ENCODE results near the gene DIP2A. TPM values are rescaled to one million over a fixed set of nuclear protein-coding genes. Genes with fewer than 3 reads are reported as not detected.

Gene DIP2A
- polyA plus RNA-seq, 1 donor (not counting 4 experiments of a cell fraction or from before 2014, with no cell fraction given), result 41.6 TPM

DNA sequence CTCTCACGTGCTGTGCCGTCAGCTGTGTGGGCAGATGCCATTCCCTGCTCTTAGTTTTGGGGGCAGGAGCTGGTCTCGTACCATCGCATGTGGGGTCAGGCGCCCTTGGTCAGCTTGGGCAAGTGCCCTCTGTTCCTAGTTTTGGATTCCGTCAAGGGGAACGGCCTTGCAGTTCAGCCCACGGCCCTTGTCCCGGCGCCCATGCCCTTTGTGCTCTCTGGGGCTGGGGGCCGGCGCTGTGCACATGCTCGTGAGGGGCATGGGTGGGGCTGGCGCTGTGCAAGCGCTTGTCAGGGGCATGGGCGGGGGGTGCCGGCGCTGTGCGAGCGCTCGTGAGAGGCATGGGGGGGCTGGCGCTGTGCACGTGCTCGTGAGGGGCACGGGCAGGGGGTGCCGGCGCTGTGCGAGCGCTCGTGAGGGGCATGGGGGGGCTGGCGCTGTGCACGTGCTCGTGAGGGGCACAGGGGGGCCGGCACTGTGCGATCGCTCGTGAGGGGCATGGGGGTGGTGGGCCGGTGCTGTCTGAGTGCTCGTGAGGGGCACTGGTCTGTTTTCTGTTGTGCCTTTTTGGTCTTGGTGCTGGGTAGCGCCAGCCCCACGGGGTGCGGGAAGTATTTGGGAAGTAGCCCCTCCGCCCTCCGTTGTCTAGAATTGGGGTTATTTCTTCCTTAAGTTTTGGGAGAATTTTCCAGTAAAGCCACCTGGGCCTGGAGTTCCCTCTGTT is 29.5 kb upstream of the DIP2A start:
- Histone ChIP-seq H4K20me1 (ENCODE audit: control insufficient read depth, extremely low read depth, insufficient read depth, low read length) (no peaks in the 10 kb centered on the region), H3K27me3 (ENCODE audit: control insufficient read depth, extremely low read depth, insufficient read depth, low read length) (no peaks in the 10 kb centered on the region), H3K4me1 (ENCODE audit: control insufficient read depth, extremely low read depth, insufficient read depth, low read length) (no peaks in the 10 kb centered on the region), H3K27ac (ENCODE audit: control insufficient read depth, insufficient read depth, low read length) (no peak overlapping the region), H3K9ac (ENCODE audit: control insufficient read depth, extremely low read depth, insufficient read depth, low read length) (no peak overlapping the region), H2AFZ (ENCODE audit: control insufficient read depth, low read length) (no peak overlapping the region), H3K36me3 (ENCODE audit: control insufficient read depth in 2 of 2, extremely low read depth in 1 of 2, insufficient read depth in 2 of 2, low read length in 2 of 2) (peaks cover 28 to 34% of the 10 kb centered on the region in 2 experiments), H3K4me3 (ENCODE audit: control insufficient read depth in 2 of 3, extremely low read depth in 1 of 3, insufficient read depth in 2 of 3, low read depth in 1 of 3, low read length in 3 of 3) (no peak overlapping the region), H3K9me3 (ENCODE audit: control insufficient read depth, low read depth, low read length) (no peaks in the 10 kb centered on the region), H3K79me2 (ENCODE audit: control insufficient read depth, insufficient read depth, low read length) (no peaks in the 10 kb centered on the region), H3K4me2 (ENCODE audit: control insufficient read depth, extremely low read depth, insufficient read depth, low read depth, low read length) (no peak overlapping the region), H3K9me1 (ENCODE audit: control insufficient read depth, extremely low read depth, insufficient read depth, low read length) (no peaks in the 10 kb centered on the region)
- TF ChIP-seq EZH2 (IDR thresholded peaks at IDR 0.05; ENCODE audit: low read length) (no peak), CTCF (optimal IDR thresholded peaks at IDR 0.05 in 1 of 3, IDR thresholded peaks at IDR 0.05 in 1 of 3, conservative IDR thresholded peaks at IDR 0.05 in 1 of 3; ENCODE audit: extremely low read depth in 1 of 3, insufficient read depth in 2 of 3, low read length in 3 of 3) (no peak)
- FAIRE-seq (no peak), DNase-seq (ENCODE audit: low read depth, low spot score) (no peak)
- dilution Hi-C loops (cut with MboI; ENCODE audit: extremely low pct_ligation_motif_present, low sequenced_read_pairs), result no loop called here

DNA sequence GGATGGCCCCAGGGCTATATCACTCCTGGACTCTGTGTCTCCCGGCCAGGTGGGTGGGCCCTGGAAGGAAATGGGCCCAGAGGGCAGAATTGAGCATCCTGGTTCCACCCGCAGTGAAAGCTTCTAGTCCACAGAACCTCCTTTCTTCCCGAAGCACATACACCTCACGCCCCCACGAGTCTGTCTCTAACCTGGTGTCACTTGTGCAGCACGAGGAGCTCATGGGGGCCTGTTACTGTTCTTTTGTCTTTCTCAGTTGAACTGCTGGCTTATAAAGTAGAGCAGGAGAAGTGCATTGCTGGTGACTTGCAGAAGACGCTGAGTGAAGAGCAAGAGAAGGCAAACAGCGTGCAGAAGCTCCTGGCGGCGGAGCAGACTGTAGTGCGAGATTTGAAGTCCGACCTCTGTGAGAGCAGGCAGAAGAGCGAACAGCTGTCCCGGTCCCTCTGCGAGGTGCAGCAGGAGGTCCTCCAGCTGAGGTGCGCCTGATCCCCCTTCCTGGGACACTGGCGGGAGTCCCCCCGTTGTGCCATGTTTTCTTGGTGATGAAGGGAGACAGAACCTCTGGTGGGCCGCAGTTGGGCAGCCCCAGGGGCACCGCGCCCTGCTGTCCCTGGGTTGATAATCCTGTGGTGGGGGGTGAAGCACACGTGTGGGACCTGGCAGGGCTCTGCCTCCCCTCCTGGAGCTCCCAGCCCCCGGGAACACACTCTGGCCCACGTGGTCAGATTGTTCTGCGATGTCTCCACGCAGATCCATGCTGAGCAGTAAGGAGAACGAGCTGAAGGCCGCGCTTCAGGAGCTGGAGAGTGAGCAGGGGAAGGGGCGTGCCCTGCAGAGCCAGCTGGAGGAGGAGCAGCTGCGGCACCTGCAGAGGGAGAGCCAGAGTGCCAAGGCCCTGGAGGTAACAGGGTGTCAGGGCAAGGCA is 28.7 kb upstream of the DIP2A start:
- Histone ChIP-seq H3K9me1 (ENCODE audit: control insufficient read depth, extremely low read depth, insufficient read depth, low read length) (no peaks in the 10 kb centered on the region), H3K9me3 (ENCODE audit: control insufficient read depth, low read depth, low read length) (no peaks in the 10 kb centered on the region), H3K79me2 (ENCODE audit: control insufficient read depth, insufficient read depth, low read length) (no peaks in the 10 kb centered on the region), H3K36me3 (ENCODE audit: control insufficient read depth in 2 of 2, extremely low read depth in 1 of 2, insufficient read depth in 2 of 2, low read length in 2 of 2) (peaks cover 30 to 33% of the 10 kb centered on the region in 2 experiments), H3K27me3 (ENCODE audit: control insufficient read depth, extremely low read depth, insufficient read depth, low read length) (no peaks in the 10 kb centered on the region), H3K4me3 (ENCODE audit: control insufficient read depth in 2 of 3, extremely low read depth in 1 of 3, insufficient read depth in 2 of 3, low read depth in 1 of 3, low read length in 3 of 3) (no peak overlapping the region), H3K27ac (ENCODE audit: control insufficient read depth, insufficient read depth, low read length) (no peak overlapping the region), H3K9ac (ENCODE audit: control insufficient read depth, extremely low read depth, insufficient read depth, low read length) (no peak overlapping the region), H4K20me1 (ENCODE audit: control insufficient read depth, extremely low read depth, insufficient read depth, low read length) (no peaks in the 10 kb centered on the region), H2AFZ (ENCODE audit: control insufficient read depth, low read length) (no peak overlapping the region), H3K4me1 (ENCODE audit: control insufficient read depth, extremely low read depth, insufficient read depth, low read length) (no peaks in the 10 kb centered on the region), H3K4me2 (ENCODE audit: control insufficient read depth, extremely low read depth, insufficient read depth, low read depth, low read length) (no peak overlapping the region)
- DNase-seq (ENCODE audit: low read depth, low spot score) (no peak), FAIRE-seq (no peak)
- TF ChIP-seq CTCF (optimal IDR thresholded peaks at IDR 0.05 in 1 of 3, IDR thresholded peaks at IDR 0.05 in 1 of 3, conservative IDR thresholded peaks at IDR 0.05 in 1 of 3; ENCODE audit: extremely low read depth in 1 of 3, insufficient read depth in 2 of 3, low read length in 3 of 3), result no peak
- TF ChIP-seq EZH2 (IDR thresholded peaks at IDR 0.05; ENCODE audit: low read length), result no peak
- dilution Hi-C loops (cut with MboI; ENCODE audit: extremely low pct_ligation_motif_present, low sequenced_read_pairs), result no loop called here

All from keratinocyte (primary cell).